Stomach (tissue), 9 donors: ENCODE results near the gene PPP1R10. TPM values are rescaled to one million over a fixed set of nuclear protein-coding genes. Genes with fewer than 3 reads are reported as not detected.

ENCODE experiments used
- DNase-seq, 2 donors: peaks; one replicate each; pipeline versions ENCODE4 v3.0.0 to v3.0.0-alpha.2; 2013 to 2019
- H3K27ac ChIP-seq, 5 donors: fragments of 200-600 bp in 4 of 5; sonication (generic) in 4 of 5; one replicate each; pipeline ENCODE4 v1.5.1; 2013 to 2019; ENCODE audit warnings: mild to moderate bottlenecking in 1 of 5, moderate library complexity in 1 of 5
- H3K27me3 ChIP-seq, 3 donors: fragments of 200-600 bp; sonication (generic); one replicate each; pipeline ENCODE4 v1.5.1; 2017 to 2019; ENCODE audit warnings: mixed run types in 1 of 3
- H3K36me3 ChIP-seq, 4 donors: fragments of 200-600 bp; sonication (generic); 1 replicate in 3 of 4; 2 replicates in 1 of 4; pipeline ENCODE4 v1.5.1; 2016 to 2019
- H3K4me1 ChIP-seq, 4 donors: fragments of 200-600 bp; sonication (generic); one replicate each; pipeline ENCODE4 v1.5.1; 2016 to 2019
- H3K4me3 ChIP-seq, 4 donors: fragments of 200-600 bp; sonication (generic) in 3 of 4; one replicate each; pipeline ENCODE4 v1.5.1; 2016 to 2019; ENCODE audit warnings: mild to moderate bottlenecking in 1 of 4
- H3K9me3 ChIP-seq, 4 donors: fragments of 200-600 bp; sonication (generic); one replicate each; pipeline ENCODE4 v1.5.1; 2016 to 2019
- CTCF ChIP-seq, 7 experiments: fragments of 450-650 bp in 4 of 7; fragments of 200-600 bp in 3 of 7; sonication (generic) in 3 of 7; IDR thresholded peaks; one replicate each; pipeline ENCODE4 v1.5.1; 2016 to 2019; ENCODE audit warnings: antibody characterized with exemption in 7 of 7, control low read depth in 2 of 7, mild to moderate bottlenecking in 1 of 7
- EP300 ChIP-seq: sonication (generic); formaldehyde crosslinking; IDR thresholded peaks from one replicate; pipeline ENCODE4 v1.6.1; 2017; ENCODE audit warnings: antibody characterized with exemption
- POLR2A ChIP-seq, 4 donors: fragments of 450-650 bp; IDR thresholded peaks; one replicate each; pipeline ENCODE4 v1.6.1; 2016; ENCODE audit warnings: antibody characterized with exemption in 4 of 4, control low read depth in 2 of 4, mild to moderate bottlenecking in 1 of 4, moderate library complexity in 1 of 4
- POLR2AphosphoS5 ChIP-seq, 3 donors: sonication (generic); formaldehyde crosslinking; IDR thresholded peaks; one replicate each; pipeline ENCODE4 v1.6.1; 2016; ENCODE audit warnings: antibody characterized with exemption in 3 of 3
- WGBS, 5 donors: extraction: QIAGEN DNeasy Blood & Tissue Kit in 3 of 5; methylation state at CpG; one replicate each; pipeline versions ENCODE4 v1.1.5 to v1.1.7; 2013 to 2018; 5-methylcytosine and 5-hydroxymethylcytosine counted together
- intact Hi-C: fragments of 100-400 bp; cut with DNase I; formaldehyde crosslinking; loops from one replicate; pipeline ENCODE4 v1.15.1; 2023; ENCODE audit warnings: low total_unique reads
- polyA plus RNA-seq, 3 donors: library from polyadenylated mRNA; stranded (reverse); fragments of 200-250 nt; gene quantifications; one replicate each; pipeline ENCODE4 v1.2.3, GENCODE V29; 2013
- small RNA-seq, 4 donors: library from RNA; depleted of rRNA; stranded (forward); fragments of <200 nt; gene quantifications; one replicate each; pipeline ENCODE3, GENCODE V24; 2016
- total RNA-seq, 5 donors: library from RNA; depleted of rRNA; stranded (reverse); fragments of >200 nt; gene quantifications; one replicate each; pipeline versions ENCODE4 v1.1.0 to v1.2.3, GENCODE V29; 2014 to 2016
- donor health status: healthy with polysubstance abuse.
- donor health status: Bipolar disorder and iron deficiency.
- donor health status: healthy.

PPP1R10 gene
- total and polyA plus RNA-seq, 8 donors: 9.9 to 164 (median 34.1) TPM

DNA sequence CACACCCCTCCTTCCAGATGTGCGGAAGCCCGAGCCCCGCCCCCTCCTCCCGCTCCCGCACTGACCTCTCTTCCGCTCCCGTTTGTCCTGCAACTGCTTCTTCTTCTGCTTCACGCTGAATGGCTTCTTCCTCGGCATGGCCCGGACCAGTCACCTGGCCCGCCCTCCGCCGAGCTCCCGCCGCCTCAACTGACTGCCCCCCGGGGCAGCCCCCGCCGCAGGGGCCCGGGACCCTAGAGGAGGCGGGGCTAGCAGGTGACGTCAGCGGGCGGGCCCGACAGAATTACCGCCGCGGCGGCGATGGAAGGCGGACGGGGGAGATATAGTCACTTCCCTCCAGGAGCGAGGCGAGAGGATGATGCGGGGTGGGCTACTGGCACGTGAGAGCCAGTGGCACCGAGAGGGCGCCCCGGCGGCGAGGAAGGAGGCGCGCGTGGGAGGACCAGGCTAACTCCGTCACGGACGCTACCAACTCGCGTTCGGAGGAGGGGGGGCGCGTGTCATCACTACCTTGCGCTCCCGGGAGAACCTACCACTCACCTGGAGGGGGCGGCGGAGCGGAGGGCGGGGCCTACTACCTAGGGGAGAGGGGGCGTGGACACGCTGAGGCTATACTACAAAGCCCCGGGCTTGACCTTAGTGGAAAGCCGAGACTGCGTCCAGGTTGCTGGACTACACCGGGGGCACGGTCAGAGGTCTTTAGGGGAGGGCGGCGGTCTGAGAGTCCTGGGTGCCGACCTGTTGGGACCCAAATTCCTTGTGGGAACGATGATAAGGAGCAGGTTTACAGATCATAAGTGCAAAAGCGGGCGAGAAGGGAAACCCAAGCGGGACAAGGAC, 60.8 kb downstream of the PPP1R10 start, which contains the start of gene GNL1:
TSS of gene GNL1 (minus strand) at position 424 of the 840 bp plus-strand sequence. CDS start at position 138, 286 bp downstream.
- TF ChIP-seq CTCF (IDR thresholded peaks at IDR 0.05): peak in 1 of 7 experiments; percentile 31
- TF ChIP-seq EP300: no peak
- TF ChIP-seq POLR2A (IDR thresholded peaks at IDR 0.05): peak in 1 of 4 donors; percentile 29
- peak; percentile 25 to 71 (median 69) for TF ChIP-seq POLR2AphosphoS5 (IDR thresholded peaks at IDR 0.05)
- Histone ChIP-seq H3K27ac (peak within 1 kb of the TSS; percentile 97 to 100 (median 98)), H3K4me3 (peak within 1 kb of the TSS; percentile 82 to 98 (median 93)), H3K27me3 (no peaks in the 10 kb centered on the region), H3K9me3 (no peaks in the 10 kb centered on the region), H3K4me1 (peaks cover 17 to 36% (median 28%) of the 10 kb centered on the region in 4 donors), H3K36me3 (peaks cover 21 to 38% (median 33%) of the 10 kb centered on the region in 4 donors)
- intact Hi-C loops: no loop called here
- WGBS, 5 donors: 0 to 1% (median 1%) methylated on average over 44 to 71 of the region's 71 CpGs
- DNase-seq: peak; percentile 98

DNA sequence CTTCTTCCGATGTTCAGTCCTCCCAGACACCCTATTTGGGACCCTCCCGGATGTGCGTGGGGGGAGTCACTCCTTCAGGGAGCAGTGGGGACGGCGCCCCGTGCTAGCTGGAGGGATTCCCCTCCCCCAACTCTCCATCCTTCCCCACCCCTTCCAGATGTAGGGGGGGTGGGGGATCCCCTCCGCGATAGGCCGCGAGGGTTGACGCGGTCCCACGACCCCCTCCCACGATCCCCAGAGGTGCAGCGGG, 61.3 kb downstream of the PPP1R10 start:
- Histone ChIP-seq H3K27me3 (no peaks in the 10 kb centered on the region), H3K27ac (peak overlapping the region; percentile 97 to 100 (median 98)), H3K4me3 (peak overlapping the region; percentile 82 to 98 (median 93)), H3K4me1 (peaks cover 17 to 36% (median 28%) of the 10 kb centered on the region in 4 donors), H3K9me3 (no peaks in the 10 kb centered on the region), H3K36me3 (peaks cover 21 to 41% (median 37%) of the 10 kb centered on the region in 4 donors)
- intact Hi-C loops: no loop called here
- TF ChIP-seq CTCF (IDR thresholded peaks at IDR 0.05) (no peak), POLR2AphosphoS5 (IDR thresholded peaks at IDR 0.05) (no peak), POLR2A (IDR thresholded peaks at IDR 0.05) (no peak), EP300 (peak; percentile 4)
- no peak for DNase-seq
- 0 to 1% (median 1%) methylated on average over 15 of the region's 15 CpGs for WGBS, 5 donors

GRCh38 chr6:30554962-30555815, 61.9 kb downstream of the PPP1R10 start:
- H3K9me3 ChIP-seq: no peaks in the 10 kb centered on the region
- intact Hi-C loops: no loop called here
- 8 to 13% (median 10%) methylated on average over 32 to 34 of the region's 34 CpGs for WGBS, 5 donors
- peaks cover 17 to 36% (median 28%) of the 10 kb centered on the region in 4 donors for H3K4me1 ChIP-seq
- H3K4me3 ChIP-seq: peak overlapping the region; percentile 82 to 98 (median 93)
- peaks cover 21 to 47% (median 42%) of the 10 kb centered on the region in 4 donors for H3K36me3 ChIP-seq
- DNase-seq: peak; percentile 46 to 89
- TF ChIP-seq EP300: no peak
- no peak for TF ChIP-seq POLR2A (IDR thresholded peaks at IDR 0.05)
- no peak for TF ChIP-seq CTCF (IDR thresholded peaks at IDR 0.05)
- TF ChIP-seq POLR2AphosphoS5 (IDR thresholded peaks at IDR 0.05): no peak
- H3K27me3 ChIP-seq: no peaks in the 10 kb centered on the region
- H3K27ac ChIP-seq: peak overlapping the region; percentile 97 to 100 (median 98)

DNA sequence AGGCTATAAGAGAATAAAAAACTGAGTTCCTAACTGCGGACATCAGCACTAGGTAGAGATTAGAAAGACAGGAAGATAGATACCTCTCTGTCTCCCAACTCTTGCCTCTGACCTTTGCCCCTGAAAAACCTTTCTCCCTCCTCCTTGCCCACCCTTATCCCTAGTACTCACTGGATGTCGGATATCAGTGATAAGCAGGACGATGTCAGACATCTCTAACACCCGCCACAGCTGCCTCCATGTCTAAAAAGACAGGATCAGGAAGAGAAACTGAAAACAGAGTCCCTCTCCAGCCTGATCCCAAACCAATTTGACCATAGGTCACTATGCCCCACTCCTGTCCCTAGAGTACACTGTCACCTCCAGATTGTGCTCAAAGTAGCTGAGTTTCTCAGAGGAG, 62.6 kb downstream of the PPP1R10 start:
- TF ChIP-seq POLR2AphosphoS5 (IDR thresholded peaks at IDR 0.05) (no peak), POLR2A (IDR thresholded peaks at IDR 0.05) (no peak)
- peak overlapping the region in 1 of 4 donors; percentile 94 for H3K4me3 ChIP-seq
- H3K4me1 ChIP-seq: peaks cover 17 to 36% (median 28%) of the 10 kb centered on the region in 4 donors
- no peaks in the 10 kb centered on the region for H3K9me3 ChIP-seq
- peak overlapping the region in 3 of 5 donors; percentile 97 to 98 (median 98) for H3K27ac ChIP-seq
- H3K27me3 ChIP-seq: no peaks in the 10 kb centered on the region
- no peak for DNase-seq
- intact Hi-C loops: no loop called here
- WGBS, 5 donors: 85 to 97% (median 92%) methylated on average over 4 of the region's 4 CpGs
- peaks cover 21 to 55% (median 50%) of the 10 kb centered on the region in 4 donors for H3K36me3 ChIP-seq

Small RNA genes within 50 kb of the gene (small RNA-seq; reads per million reads assigned to genes)
- 2.6 to 9.0 (median 6.0) reads per million in 4 donors for gene MIR877

Other genes starting within 250 kb of the PPP1R10 start
- 100 to 1,000 TPM; 182 to 566 (median 272) TPM for gene HLA-E, start 127.7 kb downstream of the PPP1R10 start, total RNA-seq
- gene HLA-E, start 127.7 kb downstream of the PPP1R10 start, polyA plus RNA-seq: 100 to 1,000 TPM; 120 to 300 (median 121) TPM
- 10 to 100 TPM; 12.7 to 39.7 (median 19.2) TPM for gene GNL1, start 60.8 kb downstream of the PPP1R10 start, total RNA-seq
- gene GNL1, start 60.8 kb downstream of the PPP1R10 start, polyA plus RNA-seq: 10 to 100 TPM; 42.6 to 53.3 (median 48.9) TPM
- gene PRR3, start 59.9 kb downstream of the PPP1R10 start, total RNA-seq: 10 to 100 TPM in 2 of 5 donors, under 1 TPM in 1, not detected in 2; 0.89 to 10.7 (median 10.5) TPM
- gene PRR3, start 59.9 kb downstream of the PPP1R10 start, polyA plus RNA-seq: 1 to 10 TPM; 4.1 to 7.1 (median 5.5) TPM
- 10 to 100 TPM in 4 of 5 donors, 1 to 10 TPM in 1; 7.6 to 32.6 (median 28.3) TPM for gene ABCF1, start 45.8 kb downstream of the PPP1R10 start, total RNA-seq
- 10 to 100 TPM; 17.1 to 28.0 (median 26.8) TPM for gene ABCF1, start 45.8 kb downstream of the PPP1R10 start, polyA plus RNA-seq
- 10 to 100 TPM in 4 of 5 donors, 1 to 10 TPM in 1; 6.4 to 54.8 (median 28.5) TPM for gene MRPS18B, start 597 bp upstream of the PPP1R10 start, total RNA-seq
- gene MRPS18B, start 597 bp upstream of the PPP1R10 start, polyA plus RNA-seq: 10 to 100 TPM; 51.3 to 71.2 (median 61.6) TPM
- gene ATAT1, start 9.6 kb upstream of the PPP1R10 start, total RNA-seq: 10 to 100 TPM in 1 of 5 donors, 1 to 10 TPM in 3, not detected in 1; 3.0 to 11.6 (median 5.2) TPM
- gene ATAT1, start 9.6 kb upstream of the PPP1R10 start, polyA plus RNA-seq: 1 to 10 TPM; 5.3 to 7.5 (median 5.7) TPM
- 100 to 1,000 TPM in 1 of 5 donors, 10 to 100 TPM in 3, 1 to 10 TPM in 1; 7.3 to 126 (median 12.8) TPM for gene C6orf136, start 29.9 kb upstream of the PPP1R10 start, total RNA-seq
- gene C6orf136, start 29.9 kb upstream of the PPP1R10 start, polyA plus RNA-seq: 10 to 100 TPM; 21.2 to 29.3 (median 25.7) TPM
- gene DHX16, start 55.8 kb upstream of the PPP1R10 start, total RNA-seq: 10 to 100 TPM; 22.0 to 67.0 (median 30.1) TPM
- 10 to 100 TPM; 18.3 to 34.0 (median 23.4) TPM for gene DHX16, start 55.8 kb upstream of the PPP1R10 start, polyA plus RNA-seq
- gene PPP1R18, start 69.4 kb upstream of the PPP1R10 start, total RNA-seq: 10 to 100 TPM in 4 of 5 donors, 1 to 10 TPM in 1; 9.0 to 20.1 (median 12.8) TPM
- 10 to 100 TPM; 24.7 to 40.3 (median 32.2) TPM for gene PPP1R18, start 69.4 kb upstream of the PPP1R10 start, polyA plus RNA-seq
- gene NRM, start 73.7 kb upstream of the PPP1R10 start, total RNA-seq: 1 to 10 TPM in 4 of 5 donors, under 1 TPM in 1; 0.92 to 6.4 (median 2.9) TPM
- gene NRM, start 73.7 kb upstream of the PPP1R10 start, polyA plus RNA-seq: 10 to 100 TPM in 1 of 3 donors, 1 to 10 TPM in 2; 4.1 to 15.8 (median 8.5) TPM
- gene MDC1, start 100.0 kb upstream of the PPP1R10 start, total RNA-seq: 100 to 1,000 TPM in 2 of 5 donors, 10 to 100 TPM in 2, 1 to 10 TPM in 1; 9.6 to 153 (median 99.2) TPM
- gene MDC1, start 100.0 kb upstream of the PPP1R10 start, polyA plus RNA-seq: 1 to 10 TPM; 3.8 to 8.7 (median 4.2) TPM
- gene TUBB, start 103.1 kb upstream of the PPP1R10 start, total RNA-seq: 100 to 1,000 TPM in 4 of 5 donors, 10 to 100 TPM in 1; 67.5 to 177 (median 109) TPM
- 100 to 1,000 TPM; 127 to 223 (median 183) TPM for gene TUBB, start 103.1 kb upstream of the PPP1R10 start, polyA plus RNA-seq
- 100 to 1,000 TPM in 2 of 5 donors, 10 to 100 TPM in 3; 40.6 to 201 (median 74.7) TPM for gene FLOT1, start 125.4 kb upstream of the PPP1R10 start, total RNA-seq
- gene FLOT1, start 125.4 kb upstream of the PPP1R10 start, polyA plus RNA-seq: 100 to 1,000 TPM; 145 to 178 (median 151) TPM
- 100 to 1,000 TPM in 2 of 5 donors, 10 to 100 TPM in 3; 16.5 to 144 (median 92.8) TPM for gene IER3, start 127.3 kb upstream of the PPP1R10 start, total RNA-seq
- gene IER3, start 127.3 kb upstream of the PPP1R10 start, polyA plus RNA-seq: 100 to 1,000 TPM; 112 to 187 (median 147) TPM